Neural crest cell (in vitro differentiated cells): ENCODE data around the gene ANKRD31. TPM values are rescaled to one million over a fixed set of nuclear protein-coding genes. Genes with fewer than 3 reads are reported as not detected.
"Not testable (repeated sequence)": the region's sequence is repeated elsewhere in the genome, so short reads cannot be mapped to it uniquely, and the experiment has no call there.

Experiments
- DNase-seq: peaks from one replicate; pipeline ENCODE4 v3.0.0; 2021; ENCODE audit warnings: low read depth, mixed read lengths, low spot score
- H3K27ac Mint-ChIP-seq: one replicate; pipeline ENCODE4 v1.8.0; 2021; ENCODE audit warnings: mild to moderate bottlenecking, mixed read lengths; ENCODE audit not compliant: unreplicated experiment
- H3K27me3 Mint-ChIP-seq: 2 replicates; pipeline ENCODE4 v1.8.0; 2021; ENCODE audit warnings: low read depth, mild to moderate bottlenecking, mixed read lengths
- H3K36me3 Mint-ChIP-seq: 2 replicates; pipeline ENCODE4 v1.8.0; 2021; ENCODE audit warnings: low read depth, mild to moderate bottlenecking, mixed read lengths
- H3K4me1 Mint-ChIP-seq: 2 replicates; pipeline ENCODE4 v1.8.0; 2021; ENCODE audit warnings: mixed read lengths
- H3K4me3 Mint-ChIP-seq: one replicate; pipeline ENCODE4 v1.8.0; 2021; ENCODE audit warnings: mild to moderate bottlenecking, mixed read lengths
- H3K9me3 Mint-ChIP-seq: 2 replicates; pipeline ENCODE4 v1.8.0; 2021; ENCODE audit warnings: mixed read lengths
- CTCF ChIP-seq: fragments of 200-600 bp; sonication (generic); conservative IDR thresholded peaks from 2 replicates; pipeline ENCODE4 v1.5.0; 2021; ENCODE audit warnings: antibody characterized with exemption, mild to moderate bottlenecking
- total RNA-seq: library from RNA; stranded (reverse); gene quantifications from 2 replicates; pipeline ENCODE4 v1.2.1, GENCODE V29; 2021

ANKRD31 gene
- total RNA-seq, 1 donor from 2014 or later: 0.51 TPM

GRCh38 chr5:75277463-75277862, 40.8 kb upstream of the ANKRD31 start:
- no peak overlapping the region for H3K27ac Mint-ChIP-seq
- no peak for TF ChIP-seq CTCF
- peaks cover 9% of the 10 kb centered on the region for H3K36me3 Mint-ChIP-seq
- no peak for DNase-seq
- no peak overlapping the region for H3K4me3 Mint-ChIP-seq
- peaks cover 8% of the 10 kb centered on the region for H3K9me3 Mint-ChIP-seq
- no peaks in the 10 kb centered on the region for H3K27me3 Mint-ChIP-seq
- peaks cover 5% of the 10 kb centered on the region for H3K4me1 Mint-ChIP-seq

GRCh38 chr5:75275756-75276155, 39.1 kb upstream of the ANKRD31 start:
- Mint-ChIP-seq H3K4me1 (peaks cover 5% of the 10 kb centered on the region), H3K4me3 (no peak overlapping the region), H3K36me3 (peaks cover 9% of the 10 kb centered on the region), H3K27ac (no peak overlapping the region), H3K9me3 (peaks cover 8% of the 10 kb centered on the region), H3K27me3 (no peaks in the 10 kb centered on the region)
- no peak for TF ChIP-seq CTCF
- DNase-seq: no peak

GRCh38 chr5:75275147-75275546, 38.5 kb upstream of the ANKRD31 start:
- DNase-seq: no peak
- peaks cover 9% of the 10 kb centered on the region for H3K36me3 Mint-ChIP-seq
- peaks cover 8% of the 10 kb centered on the region for H3K9me3 Mint-ChIP-seq

GRCh38 chr5:75274486-75274885, 37.8 kb upstream of the ANKRD31 start:
- DNase-seq: no peak
- peaks cover 8% of the 10 kb centered on the region for H3K9me3 Mint-ChIP-seq
- no peak overlapping the region for H3K27ac Mint-ChIP-seq
- H3K36me3 Mint-ChIP-seq: peaks cover 9% of the 10 kb centered on the region
- no peak for TF ChIP-seq CTCF
- H3K4me1 Mint-ChIP-seq: peaks cover 5% of the 10 kb centered on the region
- no peak overlapping the region for H3K4me3 Mint-ChIP-seq
- H3K27me3 Mint-ChIP-seq: no peaks in the 10 kb centered on the region

More at GRCh38 chr5:75275147-75275546, 38.5 kb upstream of the ANKRD31 start:
- H3K27ac Mint-ChIP-seq: no peak overlapping the region
- H3K27me3 Mint-ChIP-seq: no peaks in the 10 kb centered on the region
- TF ChIP-seq CTCF: no peak
- no peak overlapping the region for H3K4me3 Mint-ChIP-seq
- H3K4me1 Mint-ChIP-seq: peaks cover 5% of the 10 kb centered on the region

GRCh38 chr5:75270605-75271004, 33.9 kb upstream of the ANKRD31 start:
- not testable (repeated sequence) for H3K4me1 Mint-ChIP-seq, H3K27ac Mint-ChIP-seq, H3K4me3 Mint-ChIP-seq, H3K9me3 Mint-ChIP-seq, H3K27me3 Mint-ChIP-seq, DNase-seq
- peaks cover 11% of the 10 kb centered on the region for H3K36me3 Mint-ChIP-seq

GRCh38 chr5:75265731-75266130, 29.1 kb upstream of the ANKRD31 start:
- Mint-ChIP-seq H3K4me1 (no peaks in the 10 kb centered on the region), H3K9me3 (no peaks in the 10 kb centered on the region), H3K36me3 (peaks cover 3% of the 10 kb centered on the region), H3K27me3 (no peaks in the 10 kb centered on the region), H3K4me3 (no peak overlapping the region), H3K27ac (no peak overlapping the region)
- TF ChIP-seq CTCF: peak; percentile 73
- no peak for DNase-seq
